HG03159 (cell line): ENCODE results near the gene SERTAD2.

ENCODE experiments used
- ATAC-seq: cut with Tn5 transposase; IDR thresholded peaks from one replicate; pipeline ENCODE4 v1.9.1; 2021; ENCODE audit warnings: mild to moderate bottlenecking, moderate library complexity; ENCODE audit not compliant: unreplicated experiment

SERTAD2 gene

GRCh38 chr2:64677530-64677929 lies 23.8 kb upstream of the SERTAD2 start:
- no peak for ATAC-seq

GRCh38 chr2:64675860-64676259 lies 22.1 kb upstream of the SERTAD2 start:
- no peak for ATAC-seq

GRCh38 chr2:64672708-64673107 lies 19.0 kb upstream of the SERTAD2 start:
- no peak for ATAC-seq

GRCh38 chr2:64670047-64670446 lies 16.3 kb upstream of the SERTAD2 start:
- ATAC-seq = no peak

GRCh38 chr2:64669288-64669687 lies 15.6 kb upstream of the SERTAD2 start:
- ATAC-seq = no peak

GRCh38 chr2:64668542-64668941 lies 14.8 kb upstream of the SERTAD2 start:
- no peak for ATAC-seq

GRCh38 chr2:64667535-64667934 lies 13.8 kb upstream of the SERTAD2 start:
- no peak for ATAC-seq

GRCh38 chr2:64666810-64667438 lies 13.2 kb upstream of the SERTAD2 start:
- no peak for ATAC-seq

- no peak for ATAC-seq
Observed at GRCh38 chr2:64665709-64666108, 12.0 kb upstream of the SERTAD2 start.

- no peak for ATAC-seq
Observed at GRCh38 chr2:64663402-64663801, 9.7 kb upstream of the SERTAD2 start.

GRCh38 chr2:64661741-64662169 lies 8.0 kb upstream of the SERTAD2 start:
- ATAC-seq = no peak

- no peak for ATAC-seq
Observed at GRCh38 chr2:64659252-64659651, 5.5 kb upstream of the SERTAD2 start.

- no peak for ATAC-seq
Observed at GRCh38 chr2:64658269-64658668, 4.6 kb upstream of the SERTAD2 start.

GRCh38 chr2:64657411-64657810 lies 3.7 kb upstream of the SERTAD2 start:
- ATAC-seq = no peak

GRCh38 chr2:64656379-64656778 lies 2.7 kb upstream of the SERTAD2 start:
- ATAC-seq = no peak

- ATAC-seq = no peak
Observed at GRCh38 chr2:64655873-64656272, 2.2 kb upstream of the SERTAD2 start.

- no peak for ATAC-seq
Observed at GRCh38 chr2:64655018-64655664, 1.4 kb upstream of the SERTAD2 start.

- ATAC-seq = peak; percentile 49
Observed at GRCh38 chr2:64654063-64654811, 524 bp upstream of the SERTAD2 start.

- no peak for ATAC-seq
Observed at GRCh38 chr2:64652231-64653108, 1.2 kb downstream of the SERTAD2 start.

GRCh38 chr2:64651590-64651989 lies 2.1 kb downstream of the SERTAD2 start:
- ATAC-seq = no peak

GRCh38 chr2:64650722-64651338 lies 2.9 kb downstream of the SERTAD2 start:
- ATAC-seq = no peak
